Stimulated activated naive CD4-positive, alpha-beta T cell treated with Interleukin-2 at 50 U/mL for 16 hours (primary cell): ENCODE data around the gene RNASE3.
A peak's percentile ranks its signal among the peaks of the same experiment; 100 is the strongest.
"Not testable (repeated sequence)": the region's sequence is repeated elsewhere in the genome, so short reads cannot be mapped to it uniquely, and the experiment has no call there.

Experiments
- DNase-seq: peaks from one replicate; lab custom pipeline; 2025; lab: John Stamatoyannopoulos, UW

The RNASE3 gene

DNA sequence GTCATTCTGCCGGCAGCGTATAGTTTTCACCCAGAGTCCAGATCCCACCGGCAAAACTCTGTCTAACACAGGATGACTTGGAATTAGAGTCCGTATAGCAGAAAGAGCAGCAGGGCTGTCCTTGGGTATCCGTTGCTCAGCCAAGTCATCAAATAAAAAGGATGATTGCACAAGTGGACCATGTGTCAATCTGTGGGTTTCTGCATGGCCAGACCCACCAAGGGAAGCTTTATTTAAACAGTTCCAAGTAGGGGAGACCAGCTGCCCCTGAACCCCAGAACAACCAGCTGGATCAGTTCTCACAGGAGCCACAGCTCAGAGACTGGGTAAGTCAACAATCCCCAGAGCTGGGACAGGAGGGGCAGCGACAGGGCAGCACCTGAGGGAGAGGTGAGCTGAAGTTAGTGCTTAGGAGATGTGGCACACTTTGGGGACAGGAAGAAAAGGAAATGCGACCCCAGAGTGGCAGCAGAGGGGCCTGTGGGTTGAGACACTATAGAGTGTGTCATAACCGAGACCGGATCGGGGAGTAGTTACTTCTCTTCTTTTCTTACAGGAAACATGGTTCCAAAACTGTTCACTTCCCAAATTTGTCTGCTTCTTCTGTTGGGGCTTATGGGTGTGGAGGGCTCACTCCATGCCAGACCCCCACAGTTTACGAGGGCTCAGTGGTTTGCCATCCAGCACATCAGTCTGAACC, at the start of gene RNASE3:
Gene RNASE3 (plus strand): TSS at position 260 of the 700 bp plus-strand sequence. CDS start 302 bp downstream, at position 562.
- DNase-seq: not testable (repeated sequence)

GRCh38 chr14:20846560-20846959, 44.6 kb upstream of the RNASE3 start:
- no peak for DNase-seq

DNA sequence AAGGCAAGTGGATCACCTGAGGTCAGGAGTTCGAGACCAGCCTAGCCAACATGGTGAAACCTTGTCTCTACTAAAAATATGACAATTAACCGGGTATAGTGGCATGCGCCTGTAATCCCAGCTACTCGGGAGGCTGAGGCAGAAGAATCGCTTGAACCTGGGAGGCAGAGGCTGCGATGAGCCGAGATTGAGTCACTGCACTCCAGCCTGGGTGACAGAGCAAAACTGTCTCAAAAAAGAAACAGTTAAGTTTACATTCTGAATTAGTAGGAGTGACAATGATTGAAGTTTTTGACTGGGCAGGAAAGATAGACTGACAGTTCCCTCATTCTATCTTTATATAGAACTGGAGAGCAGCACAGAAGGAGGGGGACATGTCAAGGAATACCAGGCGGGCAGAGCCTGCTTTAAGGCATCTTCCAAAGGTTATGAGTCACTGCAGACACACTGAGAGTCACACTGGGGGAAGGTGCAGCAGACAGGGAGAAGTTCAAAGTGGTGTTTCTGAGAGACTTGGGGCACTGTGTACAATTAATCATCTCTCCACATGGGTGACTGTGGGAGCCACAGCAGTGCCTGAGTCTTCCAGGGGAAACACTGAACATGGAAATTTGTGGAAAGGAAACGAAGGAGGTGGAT, 42.8 kb upstream of the RNASE3 start:
- no peak for DNase-seq

DNA sequence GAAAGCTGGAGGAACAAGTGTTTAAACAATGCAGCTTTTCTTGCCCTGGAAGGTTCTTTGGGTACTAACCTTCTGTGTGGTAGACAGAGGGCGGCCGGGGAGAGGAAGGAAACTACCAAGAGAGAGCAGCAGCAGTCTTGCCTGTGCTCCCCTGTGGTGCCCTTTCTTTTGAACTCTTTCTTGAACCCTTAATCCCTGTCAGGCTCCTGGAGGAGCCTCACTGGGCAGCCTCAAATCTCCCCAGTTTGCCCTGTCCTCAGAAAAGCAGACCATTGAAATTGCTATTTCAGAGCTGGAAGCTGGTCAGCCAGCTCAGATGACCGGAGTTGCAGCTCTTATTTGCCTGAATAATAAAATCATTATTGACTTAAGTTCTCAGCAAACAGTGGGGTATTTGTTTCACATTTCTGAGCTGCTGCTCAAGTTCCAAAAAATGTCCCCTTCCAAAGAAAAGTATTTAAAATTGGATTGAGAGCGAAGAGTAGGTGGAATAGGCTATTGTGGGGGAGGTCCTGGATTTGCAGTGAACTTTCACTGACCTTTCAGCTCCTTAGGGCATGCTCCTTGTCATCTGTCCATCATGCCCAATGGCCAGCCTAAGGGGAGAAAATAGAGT, 42.1 kb upstream of the RNASE3 start:
- no peak for DNase-seq

DNA sequence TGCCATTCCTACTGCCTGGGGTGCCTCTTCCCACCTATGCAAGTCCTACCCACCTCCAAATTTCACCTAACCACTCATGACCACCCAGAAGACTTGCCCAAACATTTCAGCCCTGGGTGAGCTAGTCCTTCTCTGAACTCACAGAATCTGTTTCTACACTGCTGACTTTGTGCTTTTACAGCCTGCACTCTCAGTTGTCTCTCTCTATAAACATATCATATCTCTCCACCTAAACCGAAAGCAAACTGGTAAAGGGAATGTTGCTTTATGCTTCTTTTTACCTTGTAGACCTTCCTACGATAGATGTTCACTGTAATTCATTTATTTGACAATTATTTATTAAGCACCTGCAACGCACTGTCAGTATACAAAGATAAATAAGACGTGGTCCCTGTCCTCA, 38.1 kb upstream of the RNASE3 start:
- no peak for DNase-seq

DNA sequence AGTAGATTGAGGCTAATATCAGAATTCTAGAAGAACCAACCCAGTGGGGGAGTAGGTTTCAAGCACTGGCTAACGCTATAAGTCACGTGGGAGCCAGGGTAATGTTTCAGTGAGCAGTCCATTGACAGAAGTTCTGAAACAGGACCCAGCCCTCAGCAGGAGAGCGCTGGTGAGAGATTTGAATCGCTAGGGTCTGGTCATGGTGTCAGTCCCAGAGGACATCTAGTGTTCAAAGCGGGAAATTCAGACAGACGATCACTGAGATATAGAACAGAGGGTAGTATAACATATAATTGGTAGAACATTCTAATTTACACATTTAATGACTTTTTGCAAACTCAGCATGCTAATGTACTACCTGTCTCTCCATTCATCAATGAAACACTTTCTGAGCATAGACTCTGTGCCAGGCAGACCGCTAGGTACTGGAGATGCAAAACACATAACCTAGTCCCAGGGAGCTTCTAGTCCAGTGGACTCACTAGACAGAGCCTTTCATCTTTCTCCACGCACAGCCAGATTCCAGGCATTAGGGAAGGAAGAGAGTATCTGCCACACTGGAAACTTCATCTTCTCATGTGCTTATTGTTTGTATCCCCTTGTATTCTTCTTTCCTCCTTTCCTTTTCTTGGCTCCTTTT, 35.4 kb upstream of the RNASE3 start:
- DNase-seq: no peak

DNA sequence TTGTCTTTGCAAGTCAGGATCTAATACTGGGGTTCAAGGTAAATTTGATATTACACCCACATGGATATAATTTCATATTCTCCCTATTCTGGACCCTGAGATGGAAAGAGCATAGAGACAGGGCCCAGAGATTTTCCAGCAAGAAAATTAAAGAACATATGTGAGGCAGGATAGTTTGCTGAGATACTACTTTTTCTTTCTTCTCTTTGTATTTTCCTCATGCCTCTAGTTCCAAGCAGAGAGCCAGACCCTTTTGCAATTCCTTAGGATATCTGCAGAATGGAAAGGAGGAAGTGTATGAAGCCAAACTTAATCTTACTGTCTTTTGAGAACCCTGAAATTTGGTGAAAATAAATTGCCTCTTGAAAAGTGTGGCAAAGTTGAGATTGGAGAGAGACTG, 34.0 kb upstream of the RNASE3 start:
- DNase-seq: no peak

DNA sequence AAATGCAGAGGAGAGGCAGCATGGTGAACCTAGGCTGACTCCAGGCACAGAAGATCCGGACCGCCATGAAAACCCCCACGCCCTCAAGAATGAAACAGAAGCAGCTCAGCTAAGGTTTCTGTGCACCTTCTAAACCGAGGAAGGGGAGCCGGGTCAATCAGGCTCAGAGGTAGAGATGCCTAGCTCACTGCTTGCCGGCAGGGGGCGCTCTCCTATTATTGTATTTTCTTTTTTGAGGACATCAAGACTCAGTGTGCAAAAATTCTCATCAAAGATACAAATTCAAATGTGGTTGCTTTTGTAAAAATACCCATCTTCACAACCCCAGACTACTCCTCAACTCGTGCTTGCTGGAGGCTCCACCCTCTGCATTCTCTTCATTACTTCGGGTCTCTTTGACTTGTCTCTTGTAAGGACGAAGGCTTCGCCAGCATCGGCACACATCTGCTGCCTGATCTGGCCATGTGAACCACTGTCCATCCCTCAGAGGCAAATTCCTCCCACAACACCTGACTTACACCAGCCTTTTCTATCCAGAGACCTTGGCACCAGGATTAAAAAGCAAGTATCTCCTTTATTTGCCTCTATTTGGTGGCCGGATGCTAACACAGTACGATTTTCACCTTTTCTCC, 33.4 kb upstream of the RNASE3 start:
- peak; percentile 42 for DNase-seq

DNA sequence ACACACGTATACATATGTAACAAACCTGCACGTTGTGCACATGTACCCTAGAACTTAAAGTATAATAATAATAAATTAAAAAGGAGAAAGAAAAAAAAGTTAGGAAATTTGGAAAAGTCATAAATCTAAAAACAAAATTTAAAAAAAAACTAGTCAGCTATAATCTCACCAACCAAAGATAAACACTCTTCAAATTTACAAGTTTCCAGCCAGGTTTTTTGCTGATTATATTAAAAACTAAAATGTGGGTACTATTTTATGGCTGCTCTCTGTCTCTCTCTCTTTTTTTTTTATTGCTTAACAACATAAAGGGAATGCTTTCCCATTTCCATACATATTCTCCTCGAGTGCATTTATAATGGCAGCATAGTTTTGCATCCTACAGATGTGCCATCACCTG, 25.0 kb upstream of the RNASE3 start:
- no peak for DNase-seq

DNA sequence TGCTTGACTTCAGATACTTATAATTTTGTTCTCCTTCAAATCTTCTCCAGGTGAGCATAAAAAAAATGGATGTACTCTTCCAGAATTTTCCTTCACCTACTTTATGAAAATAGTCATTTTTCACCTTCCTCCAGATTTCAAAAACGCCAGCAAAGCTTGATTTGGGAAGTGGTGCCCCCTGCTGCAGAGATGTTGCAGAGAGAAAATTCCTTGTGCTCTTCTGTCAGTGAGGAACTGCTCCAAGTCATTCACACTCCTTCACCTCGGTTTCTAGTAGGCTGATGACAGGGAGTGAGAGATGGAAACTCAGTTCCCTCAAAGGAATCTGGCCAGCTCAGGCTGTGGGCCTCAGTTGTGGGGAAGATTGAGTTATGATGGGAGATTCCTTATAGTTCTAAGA, 24.2 kb upstream of the RNASE3 start:
- no peak for DNase-seq

DNA sequence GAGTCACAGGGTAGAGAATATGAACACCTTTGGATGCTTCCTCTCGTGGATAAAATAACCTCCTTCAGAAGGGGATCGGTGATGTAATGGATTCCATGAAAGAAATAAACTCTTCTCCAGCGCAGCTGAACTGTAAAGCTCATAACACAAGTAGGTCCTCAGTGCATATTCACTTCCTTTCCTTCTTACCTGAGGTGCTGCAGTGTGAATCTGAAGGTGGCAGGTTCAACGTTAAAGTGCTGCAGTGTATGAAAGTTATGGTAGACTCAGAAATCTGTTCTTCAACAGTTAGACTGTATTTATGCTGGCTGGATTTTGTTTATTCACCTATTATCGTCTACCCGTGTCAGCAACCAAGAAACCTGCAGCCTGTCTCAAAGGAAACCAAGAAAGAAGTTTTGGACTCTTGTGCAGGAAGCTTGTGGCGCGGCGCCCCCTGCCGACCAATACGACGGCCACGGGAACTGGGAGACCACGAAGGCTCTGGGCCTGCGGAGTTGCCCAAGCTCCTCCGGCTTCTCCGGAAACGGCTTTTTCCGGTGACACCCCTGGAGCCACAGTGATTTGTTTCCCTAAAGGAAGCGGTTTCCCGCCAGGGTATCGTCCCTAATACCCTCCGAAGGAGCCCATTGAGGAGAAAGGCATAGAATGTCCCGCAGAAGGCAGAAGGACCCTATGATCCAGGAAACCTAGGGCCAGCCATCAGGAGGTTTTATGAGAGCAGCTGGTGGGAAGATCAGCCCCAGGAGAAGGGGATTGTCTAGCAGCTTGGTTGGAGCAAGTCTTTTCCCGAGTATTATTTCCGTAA, 17.6 kb upstream of the RNASE3 start:
- peak; percentile 67 for DNase-seq

DNA sequence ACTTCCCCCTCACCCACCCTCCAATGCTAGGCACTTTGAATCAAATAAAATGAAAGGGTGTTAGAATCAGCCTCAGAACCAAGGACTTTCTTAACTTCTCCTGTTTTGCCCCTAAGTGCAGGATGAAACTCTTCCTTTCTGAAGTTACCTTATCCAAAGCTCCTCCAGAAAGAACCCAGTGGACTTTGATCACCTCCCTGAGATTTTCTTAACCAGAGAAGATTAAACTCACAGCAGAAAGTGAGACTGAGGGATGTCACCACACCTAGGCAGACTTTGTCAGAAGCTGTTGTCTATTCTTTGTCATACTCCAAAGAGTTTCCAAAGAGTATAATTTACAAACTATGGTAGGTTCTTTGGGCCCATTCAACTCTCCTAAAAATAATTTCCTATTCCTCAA, 14.2 kb upstream of the RNASE3 start:
- DNase-seq: no peak

- no peak for DNase-seq
Measured at GRCh38 chr14:20878695-20879094, 12.5 kb upstream of the RNASE3 start.

DNA sequence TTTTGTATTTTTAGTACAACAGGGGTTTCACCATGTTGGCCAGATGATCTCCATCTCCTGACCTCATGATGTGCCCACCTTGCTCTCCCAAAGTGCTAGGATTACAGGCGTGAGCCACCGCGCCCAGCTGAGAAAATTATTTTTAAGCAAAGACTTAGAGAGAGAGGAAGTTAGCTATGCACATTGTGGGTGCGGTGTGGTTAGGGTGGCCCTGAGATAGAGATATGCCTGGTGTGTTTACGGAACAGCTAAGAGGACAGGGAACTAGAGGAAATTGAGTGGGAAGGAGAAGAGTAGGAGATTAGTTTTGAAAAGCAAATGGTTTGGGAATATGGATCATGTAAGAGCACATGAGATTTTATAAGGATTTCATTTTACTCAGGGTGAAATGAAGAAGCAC, 10.0 kb upstream of the RNASE3 start:
- DNase-seq: not testable (repeated sequence)

GRCh38 chr14:20882787-20883186, 8.4 kb upstream of the RNASE3 start:
- not testable (repeated sequence) for DNase-seq

- not testable (repeated sequence) for DNase-seq
Measured at GRCh38 chr14:20888411-20888810, 2.8 kb upstream of the RNASE3 start.

GRCh38 chr14:20895322-20895721, 4.1 kb downstream of the RNASE3 start:
- DNase-seq: not testable (repeated sequence)

GRCh38 chr14:20904393-20905029, 13.3 kb downstream of the RNASE3 start:
- no peak for DNase-seq

DNA sequence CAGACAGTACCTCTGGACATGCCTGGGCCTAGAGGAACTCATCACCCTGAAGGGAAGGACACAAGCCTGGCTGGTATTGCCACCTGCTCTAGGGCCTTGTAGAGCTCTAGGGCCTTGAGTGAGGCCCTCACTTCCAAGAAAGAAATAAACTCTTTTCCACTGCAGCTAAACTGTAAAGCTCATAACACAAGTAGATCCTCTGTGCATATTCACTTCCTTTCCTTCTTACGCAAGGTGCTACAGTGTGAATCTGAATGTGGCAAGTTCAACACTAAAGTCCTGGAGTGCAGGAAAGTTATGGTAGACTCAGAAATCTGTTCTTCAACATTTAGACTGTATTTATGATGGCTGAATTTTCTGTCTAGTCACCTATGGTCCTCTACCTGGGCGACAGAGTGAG, 14.5 kb downstream of the RNASE3 start:
- DNase-seq: no peak

GRCh38 chr14:20907214-20907613, 16.0 kb downstream of the RNASE3 start:
- DNase-seq: no peak

GRCh38 chr14:20910822-20911221, 19.6 kb downstream of the RNASE3 start:
- DNase-seq: not testable (repeated sequence)
